HEK293 (cell line): ENCODE data around the gene CIC.

Experiments used
- CTCF ChIA-PET: fragments of 350-600 bp; formaldehyde crosslinking; extraction: SDS; loops from one replicate; lab custom pipeline; 2021; ENCODE audit warnings: antibody characterized with exemption; lab: Yijun Ruan, JAX
- POLR2A ChIA-PET: fragments of 300-600 bp; formaldehyde crosslinking; extraction: SDS; loops from one replicate; lab custom pipeline; 2020; ENCODE audit warnings: antibody characterized with exemption, inconsistent platforms; lab: Yijun Ruan, JAX
- H3K27ac ChIP-seq: fragments of 200-500 bp; sonication (Bioruptor generic); 2 replicates; pipeline ENCODE4 v1.5.1; 2014; ENCODE audit warnings: low read depth, low read length, control low read depth, inconsistent platforms; ENCODE audit errors: extremely low read depth
- H3K36me3 ChIP-seq, 2 experiments: fragments of 200-500 bp in 1 of 2; sonication (Bioruptor generic) in 1 of 2; 1 replicate in 1 of 2; 2 replicates in 1 of 2; pipeline ENCODE4 v1.5.1; 2014 to 2017; ENCODE audit warnings: inconsistent platforms in 2 of 2, low read length in 2 of 2; ENCODE audit not compliant: control insufficient read depth in 2 of 2, insufficient read depth in 1 of 2
- H3K4me1 ChIP-seq: fragments of 200-500 bp; sonication (Bioruptor generic); 2 replicates; pipeline ENCODE4 v1.5.1; 2014; ENCODE audit warnings: mild to moderate bottlenecking, low read length, inconsistent platforms; ENCODE audit not compliant: control insufficient read depth, insufficient read depth
- H3K4me3 ChIP-seq: 2 replicates; pipeline ENCODE4 v1.5.1; 2011; ENCODE audit warnings: low read depth, mild to moderate bottlenecking, control low read depth, low read length, moderate library complexity
- H3K9me3 ChIP-seq: fragments of 200-500 bp; sonication (Bioruptor generic); 2 replicates; pipeline ENCODE4 v1.5.1; 2014; ENCODE audit warnings: low read depth, low read length, inconsistent platforms; ENCODE audit not compliant: control insufficient read depth, insufficient read depth
- EGR2 ChIP-seq: fragments of 450-650 bp; formaldehyde crosslinking; IDR thresholded peaks from 2 replicates; pipeline ENCODE4 v1.5.1; 2016; ENCODE audit warnings: low read depth, missing biosample characterization, missing genetic modification characterization
- GLIS2 ChIP-seq: fragments of 450-650 bp; formaldehyde crosslinking; IDR thresholded peaks from 2 replicates; pipeline ENCODE4 v1.5.1; 2016; ENCODE audit warnings: missing biosample characterization, missing genetic modification characterization
- PATZ1 ChIP-seq: fragments of 450-650 bp; formaldehyde crosslinking; IDR thresholded peaks from 2 replicates; pipeline ENCODE4 v1.5.1; 2016; ENCODE audit warnings: missing biosample characterization, missing genetic modification characterization
- TCF7L2 ChIP-seq: IDR thresholded peaks from 2 replicates; pipeline ENCODE4 v1.6.1; 2011; ENCODE audit warnings: low read depth, mild to moderate bottlenecking, inconsistent platforms, low read length, moderate library complexity, borderline replicate concordance
- TRIM28 ChIP-seq: IDR thresholded peaks from 2 replicates; pipeline ENCODE4 v1.6.1; 2011; ENCODE audit warnings: low read length, control low read depth, borderline replicate concordance
- TSHZ1 ChIP-seq: fragments of 450-650 bp; formaldehyde crosslinking; IDR thresholded peaks from 2 replicates; pipeline ENCODE4 v1.5.1; 2016; ENCODE audit warnings: missing biosample characterization, missing genetic modification characterization, borderline replicate concordance
- ZBTB44 ChIP-seq: fragments of 450-650 bp; IDR thresholded peaks from 2 replicates; pipeline ENCODE4 v1.5.1; 2018; ENCODE audit warnings: missing biosample characterization, mild to moderate bottlenecking, missing genetic modification characterization
- ZFHX2 ChIP-seq: fragments of 450-650 bp; formaldehyde crosslinking; conservative IDR thresholded peaks from 2 replicates; pipeline ENCODE4 v1.5.1; 2016; ENCODE audit warnings: missing biosample characterization, missing genetic modification characterization
- ZFP3 ChIP-seq: fragments of 450-650 bp; formaldehyde crosslinking; IDR thresholded peaks from 2 replicates; pipeline ENCODE4 v1.5.1; 2016; ENCODE audit warnings: low read depth, missing biosample characterization, missing genetic modification characterization
- ZNF132 ChIP-seq: fragments of 450-650 bp; formaldehyde crosslinking; IDR thresholded peaks from 2 replicates; pipeline ENCODE4 v1.5.1; 2017; ENCODE audit warnings: missing biosample characterization, missing genetic modification characterization, borderline replicate concordance
- ZNF169 ChIP-seq: fragments of 450-650 bp; formaldehyde crosslinking; IDR thresholded peaks from 2 replicates; pipeline ENCODE4 v1.5.1; 2016; ENCODE audit warnings: missing biosample characterization, missing genetic modification characterization
- ZNF239 ChIP-seq: fragments of 450-650 bp; formaldehyde crosslinking; IDR thresholded peaks from 2 replicates; pipeline ENCODE4 v1.5.1; 2016; ENCODE audit warnings: missing biosample characterization, missing genetic modification characterization
- ZNF24 ChIP-seq: fragments of 450-650 bp; formaldehyde crosslinking; IDR thresholded peaks from 2 replicates; pipeline ENCODE4 v1.5.1; 2016; ENCODE audit warnings: missing biosample characterization, missing genetic modification characterization
- ZNF433 ChIP-seq: fragments of 450-650 bp; formaldehyde crosslinking; IDR thresholded peaks from 2 replicates; pipeline ENCODE4 v1.5.1; 2016; ENCODE audit warnings: missing biosample characterization, missing genetic modification characterization, low read depth
- ZNF600 ChIP-seq: fragments of 450-650 bp; formaldehyde crosslinking; IDR thresholded peaks from 2 replicates; pipeline ENCODE4 v1.5.1; 2016; ENCODE audit warnings: missing biosample characterization, missing genetic modification characterization
- ZNF785 ChIP-seq: fragments of 450-650 bp; formaldehyde crosslinking; IDR thresholded peaks from 2 replicates; pipeline ENCODE4 v1.5.1; 2016; ENCODE audit warnings: missing biosample characterization, missing genetic modification characterization
- ZSCAN30 ChIP-seq: fragments of 450-650 bp; IDR thresholded peaks from 2 replicates; pipeline ENCODE4 v1.5.1; 2018; ENCODE audit warnings: missing biosample characterization, mild to moderate bottlenecking, missing genetic modification characterization, moderate library complexity
- TF ChIP-seq, protein P1 (sequence below): fragments of 450-650 bp; formaldehyde crosslinking; IDR thresholded peaks from 2 replicates; pipeline ENCODE4 v1.5.1; 2016; ENCODE audit warnings: missing biosample characterization, missing genetic modification characterization
- TF ChIP-seq, protein P2 (sequence below): fragments of 450-650 bp; IDR thresholded peaks from 2 replicates; pipeline ENCODE4 v1.5.1; 2018; ENCODE audit warnings: missing biosample characterization, missing genetic modification characterization
- TF ChIP-seq, protein P3 (sequence below): fragments of 450-650 bp; formaldehyde crosslinking; IDR thresholded peaks from 2 replicates; pipeline ENCODE4 v1.5.1; 2016; ENCODE audit warnings: missing biosample characterization, missing genetic modification characterization, borderline replicate concordance

The CIC gene

GRCh38 chr19:42248270-42249148 lies 20.5 kb upstream of the CIC start:
- POLR2A ChIA-PET = interaction anchor here (0.6 to 13.9 kb wide), 3 partner anchors 19 to 47 kb away, joined by 3 to 242 read pairs (median 4); no protein-coding TSS in a partner anchor
- Histone ChIP-seq H3K36me3 (peaks cover 11 to 23% of the 10 kb centered on the region in 2 experiments; a peak in 2 of 3 replicates), H3K4me3 (no peak overlapping the region), H3K4me1 (peaks cover 31% of the 10 kb centered on the region), H3K9me3 (no peaks in the 10 kb centered on the region), H3K27ac (no peak overlapping the region)
- CTCF ChIA-PET = interaction anchor here (0.5 to 11.8 kb wide), 3 partner anchors 10 to 48 kb away, joined by 3 to 276 read pairs (median 4); no protein-coding TSS in a partner anchor
- TF ChIP-seq ZNF785 (tag by site-specific recombination) (no peak), TCF7L2 (no peak), GLIS2 (peak; percentile 48), ZFHX2 (tag by site-specific recombination) (no peak), PATZ1 (peak; percentile 60), ZNF169 (tag by site-specific recombination) (no peak), TSHZ1 (tag by site-specific recombination) (no peak), ZNF239 (tag by site-specific recombination) (no peak), ZNF600 (no peak), ZNF433 (no peak), ZBTB44 (tag by site-specific recombination) (no peak), EGR2 (tag by site-specific recombination) (no peak; the same call in 1 of the 2 replicates), ZNF24 (tag by site-specific recombination) (no peak), ZNF132 (tag by site-specific recombination) (no peak), ZFP3 (tag by site-specific recombination) (no peak), TRIM28 (no peak), ZSCAN30 (tag by site-specific recombination) (no peak)
- TF ChIP-seq, protein P1, sequence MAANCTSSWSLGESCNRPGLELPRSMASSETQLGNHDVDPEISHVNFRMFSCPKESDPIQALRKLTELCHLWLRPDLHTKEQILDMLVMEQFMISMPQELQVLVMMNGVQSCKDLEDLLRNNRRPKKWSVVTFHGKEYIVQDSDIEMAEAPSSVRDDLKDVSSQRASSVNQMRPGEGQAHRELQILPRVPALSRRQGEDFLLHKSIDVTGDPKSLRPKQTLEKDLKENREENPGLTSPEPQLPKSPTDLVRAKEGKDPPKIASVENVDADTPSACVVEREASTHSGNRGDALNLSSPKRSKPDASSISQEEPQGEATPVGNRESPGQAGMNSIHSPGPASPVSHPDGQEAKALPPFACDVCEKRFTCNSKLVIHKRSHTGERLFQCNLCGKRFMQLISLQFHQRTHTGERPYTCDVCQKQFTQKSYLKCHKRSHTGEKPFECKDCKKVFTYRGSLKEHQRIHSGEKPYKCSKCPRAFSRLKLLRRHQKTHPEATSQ = no peak
- TF ChIP-seq, protein P2, sequence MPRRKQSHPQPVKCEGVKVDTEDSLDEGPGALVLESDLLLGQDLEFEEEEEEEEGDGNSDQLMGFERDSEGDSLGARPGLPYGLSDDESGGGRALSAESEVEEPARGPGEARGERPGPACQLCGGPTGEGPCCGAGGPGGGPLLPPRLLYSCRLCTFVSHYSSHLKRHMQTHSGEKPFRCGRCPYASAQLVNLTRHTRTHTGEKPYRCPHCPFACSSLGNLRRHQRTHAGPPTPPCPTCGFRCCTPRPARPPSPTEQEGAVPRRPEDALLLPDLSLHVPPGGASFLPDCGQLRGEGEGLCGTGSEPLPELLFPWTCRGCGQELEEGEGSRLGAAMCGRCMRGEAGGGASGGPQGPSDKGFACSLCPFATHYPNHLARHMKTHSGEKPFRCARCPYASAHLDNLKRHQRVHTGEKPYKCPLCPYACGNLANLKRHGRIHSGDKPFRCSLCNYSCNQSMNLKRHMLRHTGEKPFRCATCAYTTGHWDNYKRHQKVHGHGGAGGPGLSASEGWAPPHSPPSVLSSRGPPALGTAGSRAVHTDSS (tag by site-specific recombination) = peak; percentile 69
- TF ChIP-seq, protein P3, sequence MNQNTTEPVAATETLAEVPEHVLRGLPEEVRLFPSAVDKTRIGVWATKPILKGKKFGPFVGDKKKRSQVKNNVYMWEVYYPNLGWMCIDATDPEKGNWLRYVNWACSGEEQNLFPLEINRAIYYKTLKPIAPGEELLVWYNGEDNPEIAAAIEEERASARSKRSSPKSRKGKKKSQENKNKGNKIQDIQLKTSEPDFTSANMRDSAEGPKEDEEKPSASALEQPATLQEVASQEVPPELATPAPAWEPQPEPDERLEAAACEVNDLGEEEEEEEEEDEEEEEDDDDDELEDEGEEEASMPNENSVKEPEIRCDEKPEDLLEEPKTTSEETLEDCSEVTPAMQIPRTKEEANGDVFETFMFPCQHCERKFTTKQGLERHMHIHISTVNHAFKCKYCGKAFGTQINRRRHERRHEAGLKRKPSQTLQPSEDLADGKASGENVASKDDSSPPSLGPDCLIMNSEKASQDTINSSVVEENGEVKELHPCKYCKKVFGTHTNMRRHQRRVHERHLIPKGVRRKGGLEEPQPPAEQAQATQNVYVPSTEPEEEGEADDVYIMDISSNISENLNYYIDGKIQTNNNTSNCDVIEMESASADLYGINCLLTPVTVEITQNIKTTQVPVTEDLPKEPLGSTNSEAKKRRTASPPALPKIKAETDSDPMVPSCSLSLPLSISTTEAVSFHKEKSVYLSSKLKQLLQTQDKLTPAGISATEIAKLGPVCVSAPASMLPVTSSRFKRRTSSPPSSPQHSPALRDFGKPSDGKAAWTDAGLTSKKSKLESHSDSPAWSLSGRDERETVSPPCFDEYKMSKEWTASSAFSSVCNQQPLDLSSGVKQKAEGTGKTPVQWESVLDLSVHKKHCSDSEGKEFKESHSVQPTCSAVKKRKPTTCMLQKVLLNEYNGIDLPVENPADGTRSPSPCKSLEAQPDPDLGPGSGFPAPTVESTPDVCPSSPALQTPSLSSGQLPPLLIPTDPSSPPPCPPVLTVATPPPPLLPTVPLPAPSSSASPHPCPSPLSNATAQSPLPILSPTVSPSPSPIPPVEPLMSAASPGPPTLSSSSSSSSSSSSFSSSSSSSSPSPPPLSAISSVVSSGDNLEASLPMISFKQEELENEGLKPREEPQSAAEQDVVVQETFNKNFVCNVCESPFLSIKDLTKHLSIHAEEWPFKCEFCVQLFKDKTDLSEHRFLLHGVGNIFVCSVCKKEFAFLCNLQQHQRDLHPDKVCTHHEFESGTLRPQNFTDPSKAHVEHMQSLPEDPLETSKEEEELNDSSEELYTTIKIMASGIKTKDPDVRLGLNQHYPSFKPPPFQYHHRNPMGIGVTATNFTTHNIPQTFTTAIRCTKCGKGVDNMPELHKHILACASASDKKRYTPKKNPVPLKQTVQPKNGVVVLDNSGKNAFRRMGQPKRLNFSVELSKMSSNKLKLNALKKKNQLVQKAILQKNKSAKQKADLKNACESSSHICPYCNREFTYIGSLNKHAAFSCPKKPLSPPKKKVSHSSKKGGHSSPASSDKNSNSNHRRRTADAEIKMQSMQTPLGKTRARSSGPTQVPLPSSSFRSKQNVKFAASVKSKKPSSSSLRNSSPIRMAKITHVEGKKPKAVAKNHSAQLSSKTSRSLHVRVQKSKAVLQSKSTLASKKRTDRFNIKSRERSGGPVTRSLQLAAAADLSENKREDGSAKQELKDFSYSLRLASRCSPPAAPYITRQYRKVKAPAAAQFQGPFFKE (tag by site-specific recombination) = no peak
